Stimulated activated CD8-positive, alpha-beta memory T cell treated with anti-CD3 and anti-CD28 coated beads, Interleukin-4, amount 100 ng/mL, for 4 hours (primary cell): ENCODE data around the gene PPP2R5D.

Experiments
- DNase-seq, 2 donors: peaks; one replicate each; pipeline ENCODE4 v3.0.0-alpha.2; 2020; ENCODE audit warnings: low read depth in 2 of 2, low spot score in 1 of 2

Gene PPP2R5D

DNA sequence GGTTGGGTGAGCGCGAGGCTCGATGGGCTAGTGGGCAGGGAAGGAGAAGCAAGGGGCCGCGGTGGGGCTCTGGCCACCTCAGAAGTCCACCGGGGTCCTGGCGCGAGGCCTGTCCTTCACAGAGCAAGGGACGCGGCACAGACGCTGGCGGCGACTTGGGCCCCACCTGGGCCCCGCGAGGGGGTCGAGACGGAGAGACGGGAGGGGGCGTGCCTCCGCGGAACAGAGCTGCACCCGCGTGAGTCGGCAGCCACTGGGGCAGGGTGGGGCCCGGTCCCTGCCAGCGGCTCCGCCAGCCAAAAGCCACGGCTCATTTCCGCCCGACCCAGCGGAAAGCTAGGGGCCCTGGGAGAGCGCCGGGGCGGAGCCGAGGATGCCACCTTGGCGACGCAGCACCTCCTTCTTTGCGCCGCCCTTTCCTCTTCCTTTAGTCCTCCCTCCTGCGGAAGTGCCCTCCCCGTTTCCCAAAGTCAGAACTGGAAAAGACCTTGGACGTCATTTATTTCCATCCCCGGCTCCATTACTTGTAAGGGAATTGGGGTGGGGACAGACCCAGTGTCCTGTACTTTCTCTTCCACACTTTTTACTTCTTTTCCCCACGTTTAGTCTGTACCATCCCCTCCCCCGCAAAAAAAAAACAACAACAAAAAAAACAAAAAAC lies 69.3 kb downstream of the PPP2R5D start, which contains the start of gene CUL7:
Gene CUL7 (minus strand): TSS at position 307 of the 661 bp plus-strand sequence. CDS start 1,063 bp downstream, outside the sequence.
- peak; percentile 67 to 76 for DNase-seq

GRCh38 chr6:43054206-43054943 lies 70.0 kb downstream of the PPP2R5D start:
- DNase-seq: no peak

- DNase-seq: no peak
Measured at GRCh38 chr6:43055966-43056365, 71.6 kb downstream of the PPP2R5D start.

DNA sequence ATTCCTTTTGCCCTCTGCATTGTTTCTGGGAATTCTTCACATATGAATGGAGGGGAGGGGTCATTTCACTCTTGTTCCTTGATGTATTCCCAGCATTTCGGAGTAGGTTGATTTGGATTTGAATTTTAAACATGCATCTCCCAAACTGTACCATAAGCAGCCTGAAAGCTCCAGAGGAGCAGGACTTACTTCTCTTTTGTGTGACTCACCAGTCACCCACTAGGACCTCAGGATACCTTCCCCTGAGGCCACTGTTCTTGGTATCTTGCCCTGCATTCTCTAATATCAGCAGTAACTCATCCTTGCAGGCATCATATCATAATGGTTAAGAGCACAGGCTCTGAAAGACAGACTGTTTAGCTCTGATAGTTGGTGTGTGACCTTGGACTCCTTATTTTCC lies 74.2 kb downstream of the PPP2R5D start:
- no peak for DNase-seq

GRCh38 chr6:43059168-43060033 lies 75.0 kb downstream of the PPP2R5D start, which contains the start of the genes KLC4 and MRPL2:
Gene KLC4 (plus strand): TSS chr6:43059631. CDS start chr6:43061336, 1,705 bp downstream.
Gene MRPL2 (minus strand): TSS chr6:43059434. CDS start chr6:43059381, 53 bp downstream.
- peak; percentile 96 for DNase-seq

- no peak for DNase-seq
Measured at GRCh38 chr6:43060034-43060754, 75.8 kb downstream of the PPP2R5D start.

GRCh38 chr6:43060755-43061633 lies 76.6 kb downstream of the PPP2R5D start:
- no peak for DNase-seq

GRCh38 chr6:43061861-43062260 lies 77.5 kb downstream of the PPP2R5D start:
- DNase-seq: no peak
